ENCODE data around the gene IGSF10. TPM values are rescaled to one million over a fixed set of nuclear protein-coding genes. Genes with fewer than 3 reads are reported as not detected.

IGSF10 gene
- total and polyA plus RNA-seq, 5 donors from 2014 or later, result 0.07 TPM; not detected in 4

DNA sequence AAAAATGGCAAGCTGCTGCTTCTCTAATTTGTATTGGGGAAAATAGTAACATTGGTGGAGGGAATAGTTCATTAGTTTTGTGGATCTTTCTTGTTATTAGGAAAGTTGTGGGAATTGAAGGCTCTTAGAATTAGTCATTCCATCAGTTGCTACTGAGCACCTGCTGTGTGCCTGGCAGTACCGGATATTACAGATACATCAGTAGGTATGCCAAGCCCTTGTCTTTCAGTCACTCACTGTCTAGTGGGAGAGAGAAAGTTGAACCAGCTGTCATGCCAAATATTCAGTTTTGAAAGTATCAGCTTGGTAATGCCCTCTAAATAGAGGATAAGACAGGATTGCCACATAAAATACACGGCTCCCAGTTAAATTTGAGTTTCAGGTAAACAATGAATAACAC, 32.5 kb downstream of the IGSF10 start:
- Mint-ChIP-seq H3K27me3 (no peaks in the 10 kb centered on the region), H3K4me1 (no peaks in the 10 kb centered on the region), H3K27ac (no peak overlapping the region)

GRCh38 chr3:151426341-151426657, 34.6 kb downstream of the IGSF10 start:
- peaks cover 0 to 3% (median 0%) of the 10 kb centered on the region in 7 donors for H3K9me3 Mint-ChIP-seq
- no peaks in the 10 kb centered on the region for H3K27me3 ChIP-seq (ENCODE audit: control insufficient read depth, insufficient read depth, low read length)
- no peaks in the 10 kb centered on the region for H3K27me3 Mint-ChIP-seq
- H3K27ac ChIP-seq (ENCODE audit: insufficient read depth, low read length, poor library complexity, severe bottlenecking), result no peak overlapping the region
- ATAC-seq (ENCODE audit: low read depth in 2 of 2) (no peak), DNase-seq (no peak)
- no peak overlapping the region for H3K4me3 Mint-ChIP-seq
- H3K4me1 ChIP-seq (ENCODE audit: control insufficient read depth, insufficient read depth, low read length, poor library complexity, severe bottlenecking), result no peaks in the 10 kb centered on the region
- H3K27ac Mint-ChIP-seq, result no peak overlapping the region
- no peaks in the 10 kb centered on the region for H3K36me3 Mint-ChIP-seq
- no peaks in the 10 kb centered on the region for H3K9me3 ChIP-seq (ENCODE audit: control insufficient read depth in 2 of 2, low read length in 2 of 2)
- H3K4me3 ChIP-seq (ENCODE audit: low read depth, low read length), result no peak overlapping the region
- no peaks in the 10 kb centered on the region for H3K36me3 ChIP-seq (ENCODE audit: control insufficient read depth, insufficient read depth, low read length)
- H3K4me1 Mint-ChIP-seq, result no peaks in the 10 kb centered on the region

More for the DNA sequence above, 32.5 kb downstream of the IGSF10 start:
- Mint-ChIP-seq H3K9me3 (peaks cover 0 to 3% (median 0%) of the 10 kb centered on the region in 7 donors), H3K4me3 (no peak overlapping the region), H3K36me3 (no peaks in the 10 kb centered on the region)
- no peak overlapping the region for H3K27ac ChIP-seq (ENCODE audit: insufficient read depth, low read length, poor library complexity, severe bottlenecking)
- H3K4me3 ChIP-seq (ENCODE audit: low read depth, low read length), result no peak overlapping the region
- ATAC-seq (ENCODE audit: low read depth in 2 of 2) (no peak), DNase-seq (no peak)
- no peaks in the 10 kb centered on the region for H3K4me1 ChIP-seq (ENCODE audit: control insufficient read depth, insufficient read depth, low read length, poor library complexity, severe bottlenecking)
- H3K9me3 ChIP-seq (ENCODE audit: control insufficient read depth in 2 of 2, low read length in 2 of 2), result no peaks in the 10 kb centered on the region
- H3K36me3 ChIP-seq (ENCODE audit: control insufficient read depth, insufficient read depth, low read length), result no peaks in the 10 kb centered on the region
- no peaks in the 10 kb centered on the region for H3K27me3 ChIP-seq (ENCODE audit: control insufficient read depth, insufficient read depth, low read length)

DNA sequence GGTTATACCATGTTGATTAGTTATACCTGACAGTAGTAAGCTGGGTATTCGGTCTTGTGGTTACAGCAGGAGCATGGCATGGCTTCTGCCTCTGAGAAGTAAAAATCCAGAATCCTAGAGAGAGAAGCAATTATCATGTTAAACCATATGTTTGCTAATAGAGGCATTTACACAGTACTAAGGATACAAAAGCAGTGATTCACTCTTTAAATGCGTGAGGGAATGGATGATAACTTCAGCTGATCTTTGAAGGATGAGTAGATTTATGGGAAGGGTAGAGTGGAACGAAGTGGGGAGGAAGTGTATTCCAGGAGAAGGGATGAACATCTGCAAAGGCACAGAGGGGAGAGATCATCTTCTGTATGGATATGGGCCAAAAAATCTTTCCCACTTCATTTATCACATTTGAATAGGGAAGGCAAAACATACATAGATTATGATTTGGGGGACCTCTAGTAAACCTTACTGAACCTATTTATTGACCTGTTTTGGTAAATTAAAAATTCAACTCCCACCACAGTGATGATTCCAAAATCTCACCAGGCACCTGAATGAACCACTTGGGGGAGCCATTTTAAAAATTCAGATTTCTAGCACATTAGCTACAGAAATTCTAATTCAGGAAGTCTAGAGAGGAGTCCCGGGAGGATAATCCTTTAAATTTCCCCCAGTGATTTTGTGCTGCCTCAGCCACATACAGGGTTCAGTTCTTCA, 35.1 kb downstream of the IGSF10 start:
- DNase-seq (no peak), ATAC-seq (ENCODE audit: low read depth in 2 of 2) (no peak)
- Histone ChIP-seq H3K4me1 (ENCODE audit: control insufficient read depth, insufficient read depth, low read length, poor library complexity, severe bottlenecking) (no peaks in the 10 kb centered on the region), H3K4me3 (ENCODE audit: low read depth, low read length) (no peak overlapping the region), H3K27me3 (ENCODE audit: control insufficient read depth, insufficient read depth, low read length) (no peaks in the 10 kb centered on the region), H3K27ac (ENCODE audit: insufficient read depth, low read length, poor library complexity, severe bottlenecking) (no peak overlapping the region), H3K9me3 (ENCODE audit: control insufficient read depth in 2 of 2, low read length in 2 of 2) (no peaks in the 10 kb centered on the region), H3K36me3 (ENCODE audit: control insufficient read depth, insufficient read depth, low read length) (no peaks in the 10 kb centered on the region)
- H3K27me3 Mint-ChIP-seq, result no peaks in the 10 kb centered on the region
- peaks cover 0 to 2% (median 0%) of the 10 kb centered on the region in 7 donors for H3K9me3 Mint-ChIP-seq
- no peaks in the 10 kb centered on the region for H3K36me3 Mint-ChIP-seq
- H3K27ac Mint-ChIP-seq, result no peak overlapping the region
- no peaks in the 10 kb centered on the region for H3K4me1 Mint-ChIP-seq
- no peak overlapping the region for H3K4me3 Mint-ChIP-seq

DNA sequence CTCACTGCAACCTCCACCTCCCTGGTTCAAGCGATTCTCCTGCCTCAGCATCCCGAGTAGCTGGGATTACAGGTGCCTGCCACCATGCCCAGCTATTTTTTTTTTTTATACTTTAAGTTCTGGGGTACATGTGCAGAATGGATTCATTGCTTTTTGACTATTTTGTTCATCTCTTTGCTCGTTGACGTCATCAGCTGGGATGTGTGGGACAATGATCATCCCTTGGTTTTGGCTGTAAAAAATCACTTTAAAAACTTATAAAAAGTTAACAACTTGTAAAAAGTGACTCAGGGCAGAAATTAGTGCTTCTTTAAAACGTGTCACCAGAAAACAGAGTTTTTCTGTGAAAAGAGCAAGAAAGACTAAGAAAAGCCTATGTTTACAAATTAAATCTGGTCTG, 37.8 kb downstream of the IGSF10 start:
- no peaks in the 10 kb centered on the region for H3K4me1 Mint-ChIP-seq
- Histone ChIP-seq H3K36me3 (ENCODE audit: control insufficient read depth, insufficient read depth, low read length) (no peaks in the 10 kb centered on the region), H3K4me3 (ENCODE audit: low read depth, low read length) (no peak overlapping the region), H3K9me3 (ENCODE audit: control insufficient read depth in 2 of 2, low read length in 2 of 2) (no peaks in the 10 kb centered on the region), H3K27ac (ENCODE audit: insufficient read depth, low read length, poor library complexity, severe bottlenecking) (no peak overlapping the region), H3K27me3 (ENCODE audit: control insufficient read depth, insufficient read depth, low read length) (no peaks in the 10 kb centered on the region), H3K4me1 (ENCODE audit: control insufficient read depth, insufficient read depth, low read length, poor library complexity, severe bottlenecking) (no peaks in the 10 kb centered on the region)
- H3K9me3 Mint-ChIP-seq, result peaks cover 0 to 2% (median 0%) of the 10 kb centered on the region in 7 donors
- no peaks in the 10 kb centered on the region for H3K27me3 Mint-ChIP-seq
- H3K36me3 Mint-ChIP-seq, result no peaks in the 10 kb centered on the region
- ATAC-seq (ENCODE audit: low read depth in 2 of 2), result no peak
- no peak overlapping the region for H3K4me3 Mint-ChIP-seq
- DNase-seq, result no peak
- no peak overlapping the region for H3K27ac Mint-ChIP-seq

- H3K27ac Mint-ChIP-seq, result no peak overlapping the region
- no peaks in the 10 kb centered on the region for H3K4me1 Mint-ChIP-seq
- H3K27ac ChIP-seq (ENCODE audit: insufficient read depth, low read length, poor library complexity, severe bottlenecking), result no peak overlapping the region
- no peaks in the 10 kb centered on the region for H3K4me1 ChIP-seq (ENCODE audit: control insufficient read depth, insufficient read depth, low read length, poor library complexity, severe bottlenecking)
- ATAC-seq (ENCODE audit: low read depth in 2 of 2) (no peak), DNase-seq (no peak)
- H3K9me3 ChIP-seq (ENCODE audit: control insufficient read depth in 2 of 2, low read length in 2 of 2), result no peaks in the 10 kb centered on the region
- H3K27me3 Mint-ChIP-seq, result no peaks in the 10 kb centered on the region
- H3K4me3 ChIP-seq (ENCODE audit: low read depth, low read length), result no peak overlapping the region
- H3K36me3 ChIP-seq (ENCODE audit: control insufficient read depth, insufficient read depth, low read length), result no peaks in the 10 kb centered on the region
- peaks cover 0 to 2% (median 0%) of the 10 kb centered on the region in 7 donors for H3K9me3 Mint-ChIP-seq
- no peaks in the 10 kb centered on the region for H3K27me3 ChIP-seq (ENCODE audit: control insufficient read depth, insufficient read depth, low read length)
- no peaks in the 10 kb centered on the region for H3K36me3 Mint-ChIP-seq
- no peak overlapping the region for H3K4me3 Mint-ChIP-seq
Measured at GRCh38 chr3:151421938-151422337, 38.9 kb downstream of the IGSF10 start.

DNA sequence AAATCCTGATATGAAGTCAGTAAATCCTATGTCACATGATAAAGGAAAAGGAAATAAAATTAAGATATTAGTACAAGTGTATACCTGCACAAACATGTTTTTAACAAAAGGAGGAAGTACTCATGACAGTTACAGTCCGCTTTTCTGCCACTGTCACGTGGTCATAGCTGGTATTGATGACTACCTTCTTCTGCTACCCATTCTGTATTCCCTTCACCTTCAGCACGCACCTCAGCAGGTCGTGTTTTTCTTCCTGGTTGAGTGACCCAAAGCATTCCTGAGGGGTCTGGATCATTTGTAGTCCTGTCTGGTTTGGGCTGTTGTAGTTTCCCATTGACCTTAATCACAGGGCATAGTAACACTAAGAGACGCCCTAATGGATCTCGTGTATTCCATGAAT, 41.1 kb downstream of the IGSF10 start:
- Histone ChIP-seq H3K27me3 (ENCODE audit: control insufficient read depth, insufficient read depth, low read length) (no peaks in the 10 kb centered on the region), H3K4me3 (ENCODE audit: low read depth, low read length) (no peak overlapping the region), H3K36me3 (ENCODE audit: control insufficient read depth, insufficient read depth, low read length) (no peaks in the 10 kb centered on the region), H3K4me1 (ENCODE audit: control insufficient read depth, insufficient read depth, low read length, poor library complexity, severe bottlenecking) (no peaks in the 10 kb centered on the region), H3K9me3 (ENCODE audit: control insufficient read depth in 2 of 2, low read length in 2 of 2) (no peaks in the 10 kb centered on the region), H3K27ac (ENCODE audit: insufficient read depth, low read length, poor library complexity, severe bottlenecking) (no peak overlapping the region)
- H3K27ac Mint-ChIP-seq, result no peak overlapping the region
- peaks cover 0 to 2% (median 0%) of the 10 kb centered on the region in 7 donors for H3K9me3 Mint-ChIP-seq
- ATAC-seq (ENCODE audit: low read depth in 2 of 2), result no peak
- no peak overlapping the region for H3K4me3 Mint-ChIP-seq
- no peaks in the 10 kb centered on the region for H3K36me3 Mint-ChIP-seq
- no peaks in the 10 kb centered on the region for H3K27me3 Mint-ChIP-seq
- H3K4me1 Mint-ChIP-seq, result no peaks in the 10 kb centered on the region
- no peak for DNase-seq

DNA sequence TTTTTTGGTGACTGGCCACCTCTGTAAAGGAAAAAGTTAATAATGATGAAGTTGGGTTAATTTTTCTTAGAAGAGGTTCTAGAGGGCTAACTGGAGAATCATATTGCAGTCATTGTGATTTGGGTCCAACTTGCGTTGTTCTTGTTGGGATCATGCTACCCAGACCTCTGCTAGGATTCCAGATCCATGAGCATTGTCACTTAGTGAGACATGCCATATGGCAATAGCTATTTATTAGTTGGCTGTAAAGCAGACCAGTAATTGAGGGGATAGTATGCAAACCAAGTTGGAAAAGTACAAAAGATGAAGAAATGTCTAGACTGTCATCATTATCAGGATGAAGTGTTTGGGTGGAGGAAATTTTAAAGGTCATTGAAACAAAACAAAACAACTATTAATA, 45.6 kb downstream of the IGSF10 start:
- Histone ChIP-seq H3K27ac (ENCODE audit: insufficient read depth, low read length, poor library complexity, severe bottlenecking) (no peak overlapping the region), H3K4me3 (ENCODE audit: low read depth, low read length) (no peak overlapping the region), H3K9me3 (ENCODE audit: control insufficient read depth in 2 of 2, low read length in 2 of 2) (no peaks in the 10 kb centered on the region), H3K4me1 (ENCODE audit: control insufficient read depth, insufficient read depth, low read length, poor library complexity, severe bottlenecking) (no peaks in the 10 kb centered on the region), H3K36me3 (ENCODE audit: control insufficient read depth, insufficient read depth, low read length) (no peaks in the 10 kb centered on the region), H3K27me3 (ENCODE audit: control insufficient read depth, insufficient read depth, low read length) (no peaks in the 10 kb centered on the region)
- ATAC-seq (ENCODE audit: low read depth in 2 of 2) (no peak), DNase-seq (no peak)
- Mint-ChIP-seq H3K27ac (no peak overlapping the region), H3K4me1 (no peaks in the 10 kb centered on the region), H3K4me3 (no peak overlapping the region), H3K9me3 (peaks cover 0 to 2% (median 0%) of the 10 kb centered on the region in 7 donors), H3K36me3 (no peaks in the 10 kb centered on the region), H3K27me3 (peaks cover 4% of the 10 kb centered on the region)

GRCh38 chr3:151412989-151413388, 47.9 kb downstream of the IGSF10 start:
- H3K4me1 Mint-ChIP-seq, result no peaks in the 10 kb centered on the region
- no peaks in the 10 kb centered on the region for H3K4me1 ChIP-seq (ENCODE audit: control insufficient read depth, insufficient read depth, low read length, poor library complexity, severe bottlenecking)
- peaks cover 0 to 1% (median 0%) of the 10 kb centered on the region in 7 donors for H3K9me3 Mint-ChIP-seq
- no peak overlapping the region for H3K4me3 Mint-ChIP-seq
- DNase-seq, result no peak
- H3K36me3 ChIP-seq (ENCODE audit: control insufficient read depth, insufficient read depth, low read length), result no peaks in the 10 kb centered on the region
- peaks cover 6% of the 10 kb centered on the region for H3K27me3 Mint-ChIP-seq
- no peaks in the 10 kb centered on the region for H3K36me3 Mint-ChIP-seq
- no peak for ATAC-seq (ENCODE audit: low read depth in 2 of 2)
- no peaks in the 10 kb centered on the region for H3K27me3 ChIP-seq (ENCODE audit: control insufficient read depth, insufficient read depth, low read length)
- H3K9me3 ChIP-seq (ENCODE audit: control insufficient read depth in 2 of 2, low read length in 2 of 2), result no peaks in the 10 kb centered on the region
- H3K27ac Mint-ChIP-seq, result no peak overlapping the region
- H3K27ac ChIP-seq (ENCODE audit: insufficient read depth, low read length, poor library complexity, severe bottlenecking), result no peak overlapping the region
- H3K4me3 ChIP-seq (ENCODE audit: low read depth, low read length), result no peak overlapping the region

Data from CD4-positive, CD25-positive, alpha-beta regulatory T cell (primary cell).